T-cell (primary cell): ENCODE measurements around the gene ZNF598. TPM values are rescaled to one million over a fixed set of nuclear protein-coding genes. Genes with fewer than 3 reads are reported as not detected.
A peak's percentile ranks its signal among the peaks of the same experiment; 100 is the strongest.

ENCODE experiments used
- ATAC-seq, 4 experiments: fragments of 200-7000 bp in 3 of 4; fragments of 150-1000 bp in 1 of 4; cut with Tn5 transposase; replicated peaks in 1 of 4; 1 replicate in 3 of 4; 2 replicates in 1 of 4; pipeline ENCODE4 v1.10.0; 2021; ENCODE audit warnings: moderate library complexity in 3 of 4, mild to moderate bottlenecking in 2 of 4, moderate number of reproducible peaks in 1 of 4
- CTCF ChIA-PET, 2 donors: fragments of 300-600 bp; sonication (Branson Sonifier 250); formaldehyde crosslinking; loops; one replicate each; lab custom pipeline; 2022; ENCODE audit warnings: antibody characterized with exemption in 2 of 2; lab: Charles Lee
- POLR2A ChIA-PET, 2 donors: fragments of 300-600 bp; sonication (Branson Sonifier 250); formaldehyde crosslinking; loops; one replicate each; lab custom pipeline; 2022; ENCODE audit warnings: antibody characterized with exemption in 2 of 2; lab: Charles Lee
- DNase-seq, 35 experiments: peaks; one replicate each; pipeline versions ENCODE4 v3.0.0 to v3.0.0-alpha.2; 2013 to 2023
- H3K27ac ChIP-seq: one replicate; pipeline ENCODE4 v1.5.1; 2013; ENCODE audit warnings: low read length
- H3K27me3 ChIP-seq, 2 experiments: replicated peaks in 1 of 2; 1 replicate in 1 of 2; 2 replicates in 1 of 2; pipeline versions ENCODE4 v1.6.1 to v1.7.0; 2013; ENCODE audit warnings: low read length in 1 of 2, mixed read lengths in 1 of 2; ENCODE audit not compliant: control insufficient read depth in 2 of 2, insufficient read depth in 2 of 2; ENCODE audit errors: extremely low read depth in 1 of 2
- H3K36me3 ChIP-seq, 2 donors: 1 replicate in 1 of 2; 2 replicates in 1 of 2; pipeline versions ENCODE4 v1.6.1 to v1.7.0; 2013; ENCODE audit warnings: low read length in 1 of 2; ENCODE audit not compliant: control insufficient read depth in 2 of 2, insufficient read depth in 1 of 2; ENCODE audit errors: extremely low read depth in 1 of 2
- H3K4me1 ChIP-seq, 2 experiments: 1 replicate in 1 of 2; 2 replicates in 1 of 2; pipeline versions ENCODE4 v1.6.1 to v1.7.0; 2013; ENCODE audit warnings: low read length in 2 of 2, mixed read lengths in 1 of 2; ENCODE audit not compliant: insufficient read depth in 2 of 2, control insufficient read depth in 1 of 2; ENCODE audit errors: extremely low read depth in 1 of 2
- H3K4me3 ChIP-seq, 2 donors: 1 replicate in 1 of 2; 2 replicates in 1 of 2; pipeline versions ENCODE4 v1.5.1 to v1.7.0; 2013; ENCODE audit warnings: mild to moderate bottlenecking in 2 of 2, low read length in 1 of 2, moderate library complexity in 1 of 2; ENCODE audit not compliant: control insufficient read depth in 1 of 2; ENCODE audit errors: extremely low read depth in 1 of 2
- H3K9me3 ChIP-seq: 2 replicates; pipeline ENCODE4 v1.7.0; 2013
- H3K27ac Mint-ChIP-seq, 2 donors: one replicate each; pipeline ENCODE4 v1.8.0; 2020 to 2021; ENCODE audit warnings: mild to moderate bottlenecking in 2 of 2, mixed read lengths in 2 of 2
- H3K27me3 Mint-ChIP-seq, 2 donors: one replicate each; pipeline ENCODE4 v1.8.0; 2021 to 2022; ENCODE audit warnings: mixed read lengths in 2 of 2
- H3K36me3 Mint-ChIP-seq: one replicate; pipeline ENCODE4 v1.8.0; 2021; ENCODE audit warnings: mixed read lengths
- H3K4me1 Mint-ChIP-seq, 3 donors: one replicate each; pipeline ENCODE4 v1.8.0; 2020 to 2022; ENCODE audit warnings: mixed read lengths in 3 of 3, mild to moderate bottlenecking in 1 of 3
- H3K4me3 Mint-ChIP-seq, 3 donors: one replicate each; pipeline ENCODE4 v1.8.0; 2020 to 2022; ENCODE audit warnings: mild to moderate bottlenecking in 3 of 3, mixed read lengths in 3 of 3, moderate library complexity in 3 of 3
- H3K9me3 Mint-ChIP-seq, 3 donors: one replicate each; pipeline ENCODE4 v1.8.0; 2020 to 2022; ENCODE audit warnings: mixed read lengths in 3 of 3
- WGBS: methylation state at CpG from one replicate; pipeline ENCODE4 v1.1.5; 2013; ENCODE audit warnings: missing lambda C conversion rate; ENCODE audit not compliant: insufficient coverage; 5-methylcytosine and 5-hydroxymethylcytosine counted together
- total RNA-seq, 35 experiments: library from RNA in 6 of 35; stranded (reverse) in 6 of 35; fragments of 120-200 nt in 1 of 35; gene quantifications; one replicate each; pipeline versions ENCODE4 v1.2.1 to v1.2.4 and lab custom pipeline; 2013 to 2026

The ZNF598 gene
- total RNA-seq, 5 donors from 2014 or later (not counting 1 experiment from before 2014, with no cell fraction given): 44.3 to 73.7 (median 68.8) TPM

GRCh38 chr16:1976951-1977874, 32.4 kb downstream of the ZNF598 start:
- peaks cover 18% of the 10 kb centered on the region for H3K36me3 Mint-ChIP-seq
- DNase-seq (no peak), ATAC-seq (no peak)
- peaks cover 0 to 90% of the 10 kb centered on the region in 2 experiments for H3K27me3 ChIP-seq
- CTCF ChIA-PET: interaction anchor here in 1 of 2 donors (0.6 kb wide), 1 partner anchor 168 kb away, joined by 4 read pairs; no protein-coding TSS in a partner anchor
- no peaks in the 10 kb centered on the region for H3K9me3 Mint-ChIP-seq
- H3K9me3 ChIP-seq: no peaks in the 10 kb centered on the region
- H3K27ac ChIP-seq: no peak overlapping the region
- H3K4me3 Mint-ChIP-seq: no peak overlapping the region
- peaks cover 5 to 11% (median 8%) of the 10 kb centered on the region in 3 donors for H3K4me1 Mint-ChIP-seq
- H3K27me3 Mint-ChIP-seq: peaks cover 0 to 22% of the 10 kb centered on the region in 2 donors
- peaks cover 17 to 38% of the 10 kb centered on the region in 2 donors for H3K36me3 ChIP-seq
- POLR2A ChIA-PET: no interaction called here
- H3K4me1 ChIP-seq: peaks cover 2 to 32% of the 10 kb centered on the region in 2 experiments
- no peak overlapping the region for H3K27ac Mint-ChIP-seq
- WGBS: 98% methylated on average over 22 of the region's 33 CpGs
- no peak overlapping the region for H3K4me3 ChIP-seq

- CTCF ChIA-PET: interaction anchor here in 1 of 2 donors (0.5 kb wide), 1 partner anchor 202 kb away, joined by 3 read pairs; no protein-coding TSS in a partner anchor
- Histone ChIP-seq H3K27ac (no peak overlapping the region), H3K4me3 (no peak overlapping the region), H3K9me3 (no peaks in the 10 kb centered on the region), H3K36me3 (peaks cover 17 to 38% of the 10 kb centered on the region in 2 donors), H3K4me1 (peaks cover 2 to 37% of the 10 kb centered on the region in 2 experiments), H3K27me3 (peaks cover 0 to 80% of the 10 kb centered on the region in 2 experiments)
- Mint-ChIP-seq H3K27ac (no peak overlapping the region), H3K27me3 (peaks cover 0 to 15% of the 10 kb centered on the region in 2 donors), H3K36me3 (peaks cover 20% of the 10 kb centered on the region), H3K4me1 (peaks cover 14 to 20% (median 18%) of the 10 kb centered on the region in 3 donors), H3K9me3 (no peaks in the 10 kb centered on the region), H3K4me3 (peak overlapping the region in 1 of 3 donors; percentile 6)
- POLR2A ChIA-PET: no interaction called here
- DNase-seq (no peak), ATAC-seq (no peak)
- 100% methylated on average over 8 of the region's 8 CpGs for WGBS
Observed at GRCh38 chr16:1976216-1976520, 33.5 kb downstream of the ZNF598 start.

DNA sequence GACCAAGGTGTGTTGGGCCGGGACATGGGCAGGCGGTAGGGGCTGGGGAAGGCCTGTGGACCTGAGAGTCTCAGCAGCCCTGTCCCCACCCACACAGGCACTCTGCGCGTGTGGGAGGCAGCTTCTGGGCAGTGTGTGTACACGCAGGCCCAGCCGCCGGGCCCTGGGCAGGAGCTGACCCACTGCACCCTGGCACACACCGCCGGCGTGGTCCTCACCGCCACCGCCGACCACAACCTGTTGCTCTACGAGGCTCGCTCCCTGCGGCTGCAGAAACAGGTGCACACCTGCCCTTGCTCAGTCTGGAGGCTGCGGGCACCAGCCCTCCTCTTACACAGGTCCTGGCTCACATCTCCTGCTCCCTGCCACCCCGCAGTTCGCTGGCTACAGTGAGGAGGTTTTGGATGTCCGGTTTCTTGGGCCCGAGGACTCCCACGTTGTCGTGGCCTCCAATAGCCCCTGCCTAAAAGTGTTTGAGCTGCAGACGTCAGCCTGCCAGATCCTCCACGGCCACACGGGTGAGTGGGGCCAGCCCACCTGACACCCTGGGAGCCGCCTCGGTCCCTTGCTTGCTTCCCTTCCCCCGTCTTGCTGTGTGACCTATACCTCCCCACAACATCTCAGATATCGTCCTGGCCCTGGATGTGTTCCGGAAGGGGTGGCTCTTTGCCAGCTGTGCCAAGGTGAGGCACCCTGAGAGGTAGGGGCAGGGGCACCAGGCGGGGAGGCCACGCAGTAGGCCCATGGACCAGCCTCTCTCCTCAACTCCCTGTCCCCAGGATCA, 34.0 kb downstream of the ZNF598 start:
- Histone ChIP-seq H3K27me3 (peaks cover 0 to 74% of the 10 kb centered on the region in 2 experiments), H3K9me3 (no peaks in the 10 kb centered on the region), H3K4me3 (no peak overlapping the region), H3K36me3 (peaks cover 17 to 38% of the 10 kb centered on the region in 2 donors), H3K27ac (no peak overlapping the region), H3K4me1 (peaks cover 2 to 42% of the 10 kb centered on the region in 2 experiments)
- POLR2A ChIA-PET: no interaction called here
- 97% methylated on average over 18 of the region's 33 CpGs for WGBS
- Mint-ChIP-seq H3K4me3 (peak overlapping the region in 1 of 3 donors; percentile 6), H3K27me3 (peaks cover 0 to 9% of the 10 kb centered on the region in 2 donors), H3K27ac (no peak overlapping the region), H3K9me3 (no peaks in the 10 kb centered on the region), H3K36me3 (peaks cover 20% of the 10 kb centered on the region), H3K4me1 (peaks cover 18 to 24% (median 23%) of the 10 kb centered on the region in 3 donors)
- CTCF ChIA-PET: interaction anchor here in 1 of 2 donors (0.5 kb wide), 1 partner anchor 202 kb away, joined by 3 read pairs; no protein-coding TSS in a partner anchor
- ATAC-seq (no peak), DNase-seq (no peak)

GRCh38 chr16:1974157-1975070, 35.2 kb downstream of the ZNF598 start:
- 94% methylated on average over 27 of the region's 42 CpGs for WGBS
- H3K4me3 Mint-ChIP-seq: peak overlapping the region; percentile 28 to 99 (median 41)
- ChIA-PET CTCF (no interaction called here), POLR2A (no interaction called here)
- H3K36me3 Mint-ChIP-seq: peaks cover 20% of the 10 kb centered on the region
- DNase-seq (no peak), ATAC-seq (no peak)
- Histone ChIP-seq H3K27me3 (peaks cover 0 to 62% of the 10 kb centered on the region in 2 experiments), H3K4me1 (peaks cover 2 to 34% of the 10 kb centered on the region in 2 experiments), H3K9me3 (no peaks in the 10 kb centered on the region), H3K36me3 (peaks cover 17 to 38% of the 10 kb centered on the region in 2 donors), H3K27ac (no peak overlapping the region), H3K4me3 (no peak overlapping the region)
- peaks cover 18 to 23% (median 21%) of the 10 kb centered on the region in 3 donors for H3K4me1 Mint-ChIP-seq
- H3K9me3 Mint-ChIP-seq: no peaks in the 10 kb centered on the region
- H3K27me3 Mint-ChIP-seq: peaks cover 0 to 4% of the 10 kb centered on the region in 2 donors
- H3K27ac Mint-ChIP-seq: no peak overlapping the region

DNA sequence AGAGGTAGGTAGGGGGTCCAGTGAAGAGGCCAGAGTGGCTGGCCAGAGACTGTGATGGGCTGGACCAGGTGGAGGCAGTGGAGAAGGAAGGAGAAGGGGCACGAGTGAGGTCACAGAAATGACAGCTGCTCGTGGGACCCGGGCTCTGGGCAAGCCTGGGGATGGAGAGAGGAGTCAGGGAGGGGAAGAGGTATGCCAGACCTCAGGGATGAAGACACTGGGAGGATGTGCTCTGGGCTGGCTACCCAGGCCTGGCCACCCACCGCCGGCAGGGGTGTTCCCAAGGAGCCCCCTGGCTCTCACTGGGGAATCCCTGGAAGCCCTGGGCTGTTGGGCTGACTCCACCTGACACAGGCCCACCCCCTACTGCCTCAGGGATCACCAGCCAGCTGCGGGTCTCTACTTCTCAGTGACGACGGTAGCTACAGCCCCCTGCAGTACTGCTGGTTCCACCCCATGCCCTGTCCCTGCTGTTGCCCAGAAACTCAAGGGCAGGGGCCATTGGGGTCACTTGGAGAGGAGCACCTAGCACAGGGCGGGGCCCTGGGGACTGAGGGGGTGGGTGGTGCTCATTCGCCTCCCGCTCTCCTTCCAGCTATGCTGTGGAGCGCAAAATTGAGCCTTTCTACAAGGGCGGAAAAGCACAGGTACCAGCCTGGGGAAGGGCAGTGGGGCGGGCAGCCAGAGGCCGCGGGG, 36.0 kb downstream of the ZNF598 start:
- H3K9me3 Mint-ChIP-seq: no peaks in the 10 kb centered on the region
- POLR2A ChIA-PET: no interaction called here
- H3K27ac Mint-ChIP-seq: no peak overlapping the region
- Histone ChIP-seq H3K9me3 (no peaks in the 10 kb centered on the region), H3K27ac (no peak overlapping the region), H3K4me3 (no peak overlapping the region), H3K27me3 (peaks cover 0 to 58% of the 10 kb centered on the region in 2 experiments), H3K36me3 (peaks cover 17 to 38% of the 10 kb centered on the region in 2 donors), H3K4me1 (peaks cover 2 to 32% of the 10 kb centered on the region in 2 experiments)
- peaks cover 20% of the 10 kb centered on the region for H3K36me3 Mint-ChIP-seq
- peak overlapping the region in 2 of 3 donors; percentile 28 to 99 for H3K4me3 Mint-ChIP-seq
- DNase-seq: no peak
- CTCF ChIA-PET: no interaction called here
- peaks cover 18 to 23% (median 21%) of the 10 kb centered on the region in 3 donors for H3K4me1 Mint-ChIP-seq
- WGBS: 87% methylated on average over 13 of the region's 16 CpGs
- ATAC-seq: no peak
- H3K27me3 Mint-ChIP-seq: peaks cover 0 to 4% of the 10 kb centered on the region in 2 donors
